Spinal cord (tissue), 10 donors: ENCODE measurements around the gene EZR. TPM values are rescaled to one million over a fixed set of nuclear protein-coding genes. Genes with fewer than 3 reads are reported as not detected.

Experiments
- DNase-seq, 6 donors: peaks; one replicate each; pipeline versions ENCODE4 v3.0.0 to v3.0.0-alpha.2; 2013 to 2015; ENCODE audit warnings: low spot score in 6 of 6, low read depth in 4 of 6
- H3K27ac ChIP-seq: one replicate; pipeline ENCODE4 v1.5.1; 2013; ENCODE audit warnings: low read depth, low read length, control low read depth
- H3K27me3 ChIP-seq: one replicate; pipeline ENCODE4 v1.6.1; 2013; ENCODE audit warnings: low read length; ENCODE audit not compliant: control insufficient read depth, insufficient read depth
- H3K36me3 ChIP-seq: one replicate; pipeline ENCODE4 v1.6.1; 2013; ENCODE audit warnings: low read length; ENCODE audit not compliant: control insufficient read depth, insufficient read depth
- H3K4me1 ChIP-seq: one replicate; pipeline ENCODE4 v1.6.1; 2013; ENCODE audit warnings: low read length; ENCODE audit not compliant: control insufficient read depth, insufficient read depth
- H3K4me3 ChIP-seq: one replicate; pipeline ENCODE4 v1.5.1; 2013; ENCODE audit warnings: low read depth, low read length, control low read depth
- H3K9me3 ChIP-seq: one replicate; pipeline ENCODE4 v1.6.1; 2013; ENCODE audit warnings: low read length; ENCODE audit not compliant: control insufficient read depth, insufficient read depth
- WGBS: methylation state at CpG from one replicate; pipeline ENCODE4 v1.1.5; 2013; ENCODE audit warnings: missing lambda C conversion rate; ENCODE audit not compliant: insufficient coverage; 5-methylcytosine and 5-hydroxymethylcytosine counted together
- polyA plus RNA-seq, 2 donors: library from polyadenylated mRNA; unstranded; fragments of 120-200 nt; gene quantifications; one replicate each; pipeline ENCODE4 v1.2.1, GENCODE V29; 2013; ENCODE audit not compliant: insufficient read length in 2 of 2
- total RNA-seq, 2 donors: library from RNA; depleted of rRNA in 1 of 2; stranded (reverse); fragments of 120-200 nt in 1 of 2; fragments of >200 nt in 1 of 2; gene quantifications; one replicate each; pipeline versions ENCODE4 v1.2.3 to v1.2.4, GENCODE V29; 2013 to 2014
- donor health status: healthy.

EZR gene
- total and polyA plus RNA-seq, 4 donors: 114 to 244 (median 177) TPM

DNA sequence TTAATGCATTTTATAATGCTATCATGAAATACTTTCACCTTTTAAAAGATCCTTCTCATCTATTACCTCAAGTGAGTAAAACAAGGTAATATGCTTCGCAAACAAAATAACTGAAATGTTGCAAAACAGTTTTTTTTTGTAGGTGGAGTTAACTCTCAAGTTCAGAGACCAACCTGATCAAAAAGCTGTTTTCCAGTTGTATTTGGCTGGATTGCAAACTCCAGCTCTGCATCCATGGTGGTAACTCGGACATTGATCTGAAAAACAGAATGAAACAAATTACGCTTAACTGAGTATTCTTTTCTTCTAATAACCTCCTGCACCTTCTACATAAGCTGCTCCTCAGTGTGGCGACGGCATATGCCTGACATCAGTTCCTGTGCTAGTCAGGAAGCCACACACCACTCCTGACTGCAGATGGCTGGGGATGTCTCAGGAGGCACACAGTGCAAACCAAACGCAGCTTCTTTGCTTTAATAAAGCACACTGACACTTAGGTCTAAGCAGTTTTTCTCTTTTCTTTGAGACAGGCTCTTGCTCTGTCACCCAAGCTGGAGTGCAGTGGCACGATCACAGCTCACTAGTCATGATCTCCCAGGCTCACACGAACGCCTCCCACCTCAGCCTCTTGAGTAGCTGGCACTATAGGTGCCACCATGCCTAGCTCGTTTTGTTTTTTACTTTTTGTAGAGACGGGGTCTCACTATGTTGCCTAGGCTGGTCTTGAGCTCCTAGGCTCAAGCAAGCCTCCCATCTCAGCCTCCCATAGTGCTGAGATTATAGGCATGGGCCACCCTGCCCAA lies 29.9 kb downstream of the EZR start:
- peak in 1 of 6 donors; percentile 73 for DNase-seq
- WGBS: 55% methylated on average over 10 of the region's 11 CpGs
- no peak overlapping the region for H3K27ac ChIP-seq

GRCh38 chr6:158787395-158787794 lies 31.8 kb downstream of the EZR start:
- DNase-seq: no peak
- WGBS: 91% methylated on average over 6 of the region's 6 CpGs
- Histone ChIP-seq H3K36me3 (peaks cover 37% of the 10 kb centered on the region), H3K4me1 (peaks cover 14% of the 10 kb centered on the region), H3K27me3 (no peaks in the 10 kb centered on the region), H3K9me3 (no peaks in the 10 kb centered on the region), H3K4me3 (no peak overlapping the region), H3K27ac (no peak overlapping the region)

More for the DNA sequence above, 29.9 kb downstream of the EZR start:
- Histone ChIP-seq H3K27me3 (no peaks in the 10 kb centered on the region), H3K4me3 (no peak overlapping the region), H3K4me1 (peaks cover 14% of the 10 kb centered on the region), H3K36me3 (peaks cover 23% of the 10 kb centered on the region), H3K9me3 (no peaks in the 10 kb centered on the region)

DNA sequence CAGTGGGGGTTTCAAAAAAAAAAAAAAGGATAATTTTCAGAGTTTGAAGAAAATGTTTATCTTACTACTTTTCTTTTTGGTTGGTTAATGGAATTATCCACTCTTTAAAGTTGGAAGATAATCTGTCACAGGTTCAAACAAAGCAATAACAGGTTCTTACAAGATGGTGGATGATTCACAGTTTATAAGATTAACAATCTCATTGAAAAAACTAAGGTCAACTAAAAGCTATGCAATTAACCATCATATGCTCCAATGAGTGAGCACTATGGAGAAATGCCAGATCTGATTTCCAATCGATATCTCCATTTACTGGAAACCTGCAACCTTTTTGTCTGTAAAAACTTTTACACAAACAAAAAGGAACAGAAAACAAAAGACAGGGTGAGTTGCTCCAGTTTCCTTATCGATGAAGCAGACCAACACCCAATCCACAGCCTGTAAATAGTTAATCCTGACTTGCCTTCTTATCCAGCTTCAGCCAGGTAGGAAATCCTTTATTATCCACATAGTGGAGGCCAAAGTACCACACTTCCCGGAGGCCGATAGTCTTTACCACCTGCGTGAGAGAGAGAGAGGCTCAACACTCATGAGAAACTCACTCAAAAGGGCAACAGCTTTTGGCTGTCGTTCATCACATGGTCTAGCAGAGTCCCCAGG lies 32.4 kb downstream of the EZR start:
- Histone ChIP-seq H3K36me3 (peaks cover 44% of the 10 kb centered on the region), H3K4me1 (peaks cover 13% of the 10 kb centered on the region), H3K27ac (no peak overlapping the region), H3K27me3 (no peaks in the 10 kb centered on the region), H3K9me3 (no peaks in the 10 kb centered on the region), H3K4me3 (no peak overlapping the region)
- no peak for DNase-seq
- WGBS: 84% methylated on average over 6 of the region's 6 CpGs

DNA sequence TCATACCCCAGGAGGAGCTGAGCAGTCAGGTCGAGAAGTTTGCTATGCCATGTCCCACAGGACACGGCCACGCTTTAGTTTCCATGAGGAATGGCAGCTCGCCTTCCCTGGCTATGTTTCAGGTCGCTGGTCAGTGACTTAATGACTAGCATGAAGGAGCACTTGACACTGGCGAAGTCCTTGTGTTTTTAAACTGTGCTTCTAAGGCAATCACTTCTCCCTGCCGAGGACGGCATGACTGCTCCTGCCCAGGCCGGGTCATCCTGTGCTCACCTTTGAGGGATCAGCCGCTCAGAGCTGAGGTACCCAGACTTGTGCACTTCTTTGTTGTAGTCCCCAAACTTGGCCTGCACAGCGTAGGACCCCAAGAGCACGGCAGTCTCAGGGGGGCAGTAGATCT lies 34.1 kb downstream of the EZR start:
- WGBS: 93% methylated on average over 12 of the region's 12 CpGs
- peaks cover 12% of the 10 kb centered on the region for H3K4me1 ChIP-seq
- no peak overlapping the region for H3K27ac ChIP-seq
- no peaks in the 10 kb centered on the region for H3K9me3 ChIP-seq
- peaks cover 51% of the 10 kb centered on the region for H3K36me3 ChIP-seq
- DNase-seq: no peak
- no peak overlapping the region for H3K4me3 ChIP-seq
- no peaks in the 10 kb centered on the region for H3K27me3 ChIP-seq

DNA sequence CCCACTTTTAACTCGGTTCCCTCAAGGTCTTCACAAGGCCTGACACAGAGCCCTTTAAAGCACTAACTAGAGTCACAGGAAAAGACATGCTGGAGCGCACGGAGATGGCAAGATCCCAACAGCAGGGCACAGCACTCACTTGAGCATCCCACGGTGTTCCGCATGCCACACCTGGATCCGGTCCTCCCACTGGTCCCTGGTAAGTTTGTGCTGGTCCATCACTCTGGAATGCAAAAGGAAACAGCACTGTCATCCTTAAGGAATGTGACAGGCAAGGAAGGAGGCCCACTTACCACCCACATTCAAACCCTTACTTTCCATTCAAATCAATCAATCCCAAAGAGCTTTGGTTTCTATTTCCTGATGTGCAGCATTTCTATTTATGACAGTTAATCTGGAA lies 34.7 kb downstream of the EZR start:
- peaks cover 51% of the 10 kb centered on the region for H3K36me3 ChIP-seq
- H3K27me3 ChIP-seq: no peaks in the 10 kb centered on the region
- DNase-seq: no peak
- 87% methylated on average over 6 of the region's 6 CpGs for WGBS
- no peaks in the 10 kb centered on the region for H3K9me3 ChIP-seq
- H3K4me3 ChIP-seq: no peak overlapping the region
- no peak overlapping the region for H3K27ac ChIP-seq
- peaks cover 8% of the 10 kb centered on the region for H3K4me1 ChIP-seq

- peaks cover 51% of the 10 kb centered on the region for H3K36me3 ChIP-seq
Observed at GRCh38 chr6:158783851-158784250, 35.3 kb downstream of the EZR start.

GRCh38 chr6:158783167-158783450 lies 36.1 kb downstream of the EZR start:
- H3K27ac ChIP-seq: no peak overlapping the region
- H3K4me1 ChIP-seq: peaks cover 3% of the 10 kb centered on the region
- whole genome bisulfite sequencing: 60% methylated on average over 2 of the region's 4 CpGs
- H3K4me3 ChIP-seq: no peak overlapping the region
- no peaks in the 10 kb centered on the region for H3K27me3 ChIP-seq
- no peak for DNase-seq
- no peaks in the 10 kb centered on the region for H3K9me3 ChIP-seq
- peaks cover 48% of the 10 kb centered on the region for H3K36me3 ChIP-seq

More at GRCh38 chr6:158783851-158784250, 35.3 kb downstream of the EZR start:
- Histone ChIP-seq H3K4me3 (no peak overlapping the region), H3K27ac (no peak overlapping the region), H3K4me1 (peaks cover 5% of the 10 kb centered on the region), H3K9me3 (no peaks in the 10 kb centered on the region), H3K27me3 (no peaks in the 10 kb centered on the region)
- no peak for DNase-seq
- WGBS: 96% methylated on average over 4 of the region's 5 CpGs

- Histone ChIP-seq H3K4me1 (peaks cover 3% of the 10 kb centered on the region), H3K27me3 (no peaks in the 10 kb centered on the region), H3K36me3 (peaks cover 46% of the 10 kb centered on the region), H3K4me3 (no peak overlapping the region), H3K9me3 (no peaks in the 10 kb centered on the region), H3K27ac (no peak overlapping the region)
- WGBS: 77% methylated on average over 10 of the region's 11 CpGs
- no peak for DNase-seq
Observed at GRCh38 chr6:158782432-158783166, 36.6 kb downstream of the EZR start.

DNA sequence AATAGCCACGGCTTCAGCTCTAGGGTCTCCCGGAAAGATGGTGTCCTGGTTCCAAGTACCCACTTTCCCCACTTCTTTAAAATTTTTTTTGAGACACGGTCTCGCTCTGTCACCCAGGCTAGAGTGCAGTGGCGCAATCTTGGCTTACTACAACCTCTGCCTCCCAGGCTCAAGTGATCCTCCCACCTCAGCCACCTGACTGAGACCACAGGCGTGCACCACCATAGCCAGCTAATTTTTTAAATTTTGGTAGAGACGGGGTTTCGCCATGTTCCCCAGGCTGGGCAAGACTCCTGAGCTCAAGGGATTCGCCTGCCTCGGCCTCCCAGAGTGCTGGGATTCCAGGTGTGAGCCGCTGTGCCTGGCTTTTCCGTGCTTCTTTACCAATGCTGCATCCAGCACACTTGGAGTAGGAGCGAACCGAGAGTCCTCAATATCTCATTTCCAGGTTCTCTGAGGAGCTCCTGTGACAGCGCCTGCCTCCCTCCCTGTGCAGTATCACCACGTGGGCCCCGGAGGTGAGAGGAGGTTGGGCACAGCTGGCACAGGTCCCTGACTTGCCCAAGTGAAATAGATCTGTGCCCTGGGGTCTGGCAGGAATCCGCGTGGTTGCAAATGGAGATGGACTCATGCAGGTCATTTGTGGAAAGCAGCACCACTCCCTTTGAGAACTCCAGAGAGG lies 37.3 kb downstream of the EZR start:
- no peaks in the 10 kb centered on the region for H3K9me3 ChIP-seq
- H3K4me3 ChIP-seq: no peak overlapping the region
- H3K27ac ChIP-seq: no peak overlapping the region
- no peak for DNase-seq
- no peaks in the 10 kb centered on the region for H3K4me1 ChIP-seq
- H3K36me3 ChIP-seq: peaks cover 44% of the 10 kb centered on the region
- no peaks in the 10 kb centered on the region for H3K27me3 ChIP-seq
- 91% methylated on average over 15 of the region's 19 CpGs for WGBS
